GM13977 (cell line): ENCODE measurements around the gene ORMDL3.

Experiments used
- DNase-seq: peaks from one replicate; pipeline ENCODE4 v3.0.0; 2012; ENCODE audit warnings: low spot score
- CTCF ChIP-seq: IDR thresholded peaks from 2 replicates; pipeline ENCODE4 v1.5.1; 2012; ENCODE audit warnings: mild to moderate bottlenecking, control low read depth; ENCODE audit not compliant: insufficient read depth; ENCODE audit errors: extremely low read depth, missing control alignments
- in situ Hi-C: fragments of 300-500 bp; cut with MboI; formaldehyde crosslinking; loops from one replicate; pipeline ENCODE4 v1.12.0; 2022; ENCODE audit warnings: low sequenced_read_pairs, low pct_unique_long_range_greater_than_20kb, mixed read lengths, inconsistent platforms; ENCODE audit not compliant: unreplicated experiment

The ORMDL3 gene

GRCh38 chr17:39920218-39921210 lies 6.9 kb downstream of the ORMDL3 start:
- TF ChIP-seq CTCF, result no peak
- peak; percentile 58 for DNase-seq
- in situ Hi-C loops, result no loop called here

GRCh38 chr17:39919087-39919683 lies 8.2 kb downstream of the ORMDL3 start:
- DNase-seq, result no peak
- TF ChIP-seq CTCF, result no peak
- in situ Hi-C loops, result no loop called here

GRCh38 chr17:39916918-39917317 lies 10.5 kb downstream of the ORMDL3 start:
- no peak for TF ChIP-seq CTCF
- DNase-seq, result no peak
- in situ Hi-C loops, result no loop called here

GRCh38 chr17:39915559-39915958 lies 11.8 kb downstream of the ORMDL3 start:
- DNase-seq, result peak; percentile 50
- TF ChIP-seq CTCF, result no peak
- in situ Hi-C loops, result no loop called here

- in situ Hi-C loops, result no loop called here
Measured at GRCh38 chr17:39913989-39914388, 13.4 kb downstream of the ORMDL3 start.

More at GRCh38 chr17:39913989-39914388, 13.4 kb downstream of the ORMDL3 start:
- no peak for DNase-seq
- TF ChIP-seq CTCF, result no peak
